ENCODE data around the gene TRAF3IP1.

DNA sequence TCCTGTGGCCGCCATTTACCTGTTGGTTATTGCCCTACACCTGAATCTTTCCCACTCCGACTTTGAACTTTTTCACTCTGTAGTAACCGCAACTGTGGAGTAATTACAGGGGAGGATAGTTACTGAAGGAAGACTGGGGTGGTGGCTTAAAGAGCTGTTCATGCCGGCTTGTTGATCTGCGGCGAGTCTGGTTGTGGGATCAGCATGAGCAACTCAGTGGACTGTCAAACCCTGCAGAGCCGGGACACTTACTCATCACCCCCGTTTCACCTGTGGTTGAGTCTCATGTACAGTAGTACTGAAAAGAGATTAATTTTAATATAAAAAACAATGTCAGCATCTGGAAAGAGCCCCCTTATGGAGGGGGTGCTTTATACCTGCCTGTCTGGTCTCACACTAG is 108.5 kb downstream of the TRAF3IP1 start:
- TF ChIP-seq EZH2 (IDR thresholded peaks at IDR 0.05; ENCODE audit: low read length, missing control alignments) = no peak
- no peak for TF ChIP-seq CTCF (conservative IDR thresholded peaks at IDR 0.05 in 1 of 2, IDR thresholded peaks at IDR 0.05 in 1 of 2; ENCODE audit: low read depth in 1 of 2, low read length in 2 of 2)
